T-helper 2 cell (primary cell): ENCODE data around the gene DEFB132.

Experiments used
- DNase-seq, 5 experiments: peaks; one replicate each; pipeline versions ENCODE4 v3.0.0 to v3.0.0-alpha.2; 2012 to 2022

DEFB132 gene

DNA sequence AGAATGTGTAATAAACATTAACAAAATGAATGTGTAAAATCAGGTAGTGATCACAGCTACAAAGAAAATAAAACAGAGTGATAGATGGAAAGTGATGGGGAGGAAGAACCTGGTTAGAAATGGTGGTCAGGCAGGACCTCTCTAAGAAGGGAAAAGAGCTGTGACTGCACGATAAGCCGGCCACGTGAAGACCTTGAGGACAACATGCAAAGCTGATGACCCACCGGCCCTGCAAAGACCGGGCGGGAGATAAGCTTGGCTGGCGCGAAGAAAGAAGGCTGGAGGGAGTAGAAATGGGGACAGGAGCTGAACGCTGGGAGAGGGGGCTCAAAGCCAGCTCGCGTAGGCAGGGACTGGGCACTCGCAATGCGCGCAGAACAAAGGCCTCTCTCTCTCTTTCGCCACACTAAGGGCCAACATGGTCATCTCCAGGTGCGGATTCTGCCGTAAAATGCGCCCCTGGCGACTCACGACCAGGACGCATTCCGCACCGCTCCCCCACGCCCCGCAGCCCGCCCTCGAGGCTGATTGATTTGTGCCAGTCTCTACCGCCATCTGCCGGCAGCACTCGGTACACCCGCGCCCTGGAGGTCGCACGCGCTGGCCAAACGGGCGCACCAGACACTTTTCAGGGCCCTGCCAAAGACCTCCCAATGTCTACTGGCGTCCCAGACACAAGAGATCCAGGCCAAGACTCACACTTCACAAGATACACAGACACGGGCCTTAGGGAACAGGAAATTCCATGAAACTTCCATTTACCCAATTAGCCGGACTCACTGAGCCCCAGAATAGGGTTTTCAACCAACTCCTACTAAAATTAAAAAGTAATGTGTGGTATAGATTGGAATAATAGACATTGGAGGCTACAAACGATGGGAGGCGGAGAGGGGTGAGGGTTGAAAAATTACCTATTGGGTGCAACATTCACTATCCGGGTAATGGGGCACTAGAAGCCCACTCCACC lies 9.4 kb downstream of the DEFB132 start:
- peak; percentile 71 to 86 (median 80) for DNase-seq

DNA sequence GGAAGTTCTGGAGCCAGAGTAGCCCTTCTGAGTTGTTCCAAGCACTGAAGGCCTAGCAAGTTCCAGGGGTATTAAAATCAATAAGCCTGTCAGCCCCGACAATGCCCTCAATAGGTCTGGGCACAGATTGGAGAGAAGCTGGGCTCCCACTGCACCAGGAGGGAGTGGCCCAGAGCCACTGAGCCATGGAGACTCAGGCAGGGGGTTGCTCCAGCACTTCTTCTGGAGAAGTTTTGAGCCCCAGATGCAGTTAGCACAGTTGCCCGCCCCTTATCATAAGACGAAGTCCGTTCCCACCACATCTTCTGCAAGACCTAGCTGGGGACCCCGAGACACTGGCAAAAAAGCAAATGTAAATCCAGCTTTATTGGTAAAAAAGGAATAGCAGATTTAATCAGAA lies 13.0 kb downstream of the DEFB132 start:
- DNase-seq = no peak

DNA sequence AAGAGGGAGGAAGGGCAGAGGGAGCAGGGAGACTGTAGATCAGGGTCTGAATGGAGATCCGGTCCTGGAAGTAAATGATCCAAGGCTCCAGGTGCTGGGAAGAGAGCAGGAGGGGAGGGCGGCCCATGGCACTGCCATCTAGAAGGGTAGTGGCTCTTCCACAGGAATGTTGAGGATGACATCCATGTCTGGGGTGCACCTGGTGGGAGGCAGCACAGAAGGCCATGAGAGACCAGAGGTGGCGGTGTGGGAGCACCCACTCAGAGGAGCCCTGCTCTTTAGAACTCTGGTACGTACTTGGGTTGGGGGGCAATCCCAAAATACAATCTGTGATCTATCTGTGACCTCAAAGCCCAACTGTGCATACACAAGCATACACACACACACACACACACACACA lies 13.5 kb downstream of the DEFB132 start:
- no peak for DNase-seq

DNA sequence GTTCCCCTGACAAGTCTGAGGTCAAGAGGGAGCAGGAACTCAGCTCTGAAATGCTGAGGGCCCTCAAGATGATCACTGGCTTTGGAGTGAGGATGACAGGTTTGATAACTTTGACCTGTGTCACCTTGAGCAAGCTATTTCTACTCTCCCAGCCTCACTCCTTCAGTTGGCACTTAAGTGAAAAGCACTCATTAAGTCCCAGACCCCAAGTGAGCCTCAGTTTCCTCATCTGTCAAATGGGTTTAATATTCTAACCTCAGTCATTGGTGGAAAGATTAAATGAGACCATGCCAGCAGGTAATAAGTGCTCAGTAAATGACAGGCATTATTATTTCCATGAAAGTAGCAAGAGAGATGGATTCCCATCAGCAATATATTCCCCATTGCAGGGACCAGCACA lies 14.0 kb downstream of the DEFB132 start:
- no peak for DNase-seq

DNA sequence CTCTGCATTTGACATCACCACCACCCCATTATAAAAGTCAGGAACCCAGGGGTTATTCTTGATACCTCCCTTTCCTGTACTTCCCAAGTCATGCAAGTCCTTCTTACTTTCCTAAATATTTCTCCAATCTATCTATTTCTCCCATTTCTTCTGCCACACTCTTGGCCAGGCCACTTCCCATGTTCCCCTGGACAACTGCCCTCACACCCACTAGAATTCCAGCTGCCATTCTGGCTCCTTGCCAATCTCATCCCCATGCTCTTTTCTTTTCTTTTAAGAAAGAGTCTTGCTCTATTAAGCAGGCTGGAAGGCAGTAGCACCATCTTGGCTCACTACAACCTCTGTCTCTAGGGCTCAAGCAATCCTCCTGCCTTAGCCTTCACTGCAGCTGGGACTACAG lies 15.2 kb downstream of the DEFB132 start:
- no peak for DNase-seq

DNA sequence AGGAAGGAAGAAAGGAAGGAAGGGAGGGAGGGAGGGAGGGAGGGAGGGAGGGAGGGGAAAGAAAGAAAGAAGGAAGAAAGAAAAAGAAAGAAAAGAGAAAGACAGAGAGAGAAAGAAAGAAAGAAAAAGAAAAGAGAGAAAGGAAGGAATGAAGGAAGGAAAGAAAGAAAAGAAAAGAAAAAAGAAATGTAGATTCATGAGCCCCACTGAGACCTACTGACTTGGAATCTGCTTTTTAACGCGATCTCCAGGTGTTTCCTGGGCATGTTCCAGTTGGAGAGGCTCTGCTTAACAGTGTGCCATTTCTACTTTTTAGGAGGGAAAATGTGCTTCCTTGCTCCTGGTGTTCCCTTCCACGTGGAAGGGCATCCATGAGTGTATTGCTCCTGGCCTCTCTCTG lies 16.4 kb downstream of the DEFB132 start:
- no peak for DNase-seq

DNA sequence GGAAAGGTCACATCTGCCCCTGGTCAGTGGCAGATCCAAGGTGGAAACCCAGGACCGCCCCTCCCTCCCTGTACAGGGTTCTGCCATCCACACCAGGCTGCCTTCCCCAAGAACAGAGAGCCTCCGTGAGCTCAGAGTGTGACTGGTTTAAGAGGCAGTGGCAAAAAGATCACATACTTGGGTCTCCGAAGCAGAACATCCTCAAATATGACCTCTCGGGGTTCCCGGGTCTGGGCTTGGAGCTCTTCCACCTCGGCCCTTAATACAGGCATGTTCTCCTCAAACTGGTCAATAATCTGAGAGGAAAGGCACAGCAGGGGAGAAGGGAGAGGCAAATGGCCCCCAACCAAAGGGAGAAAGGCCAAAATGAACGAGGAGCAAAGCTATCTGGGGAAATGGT lies 18.3 kb downstream of the DEFB132 start:
- no peak for DNase-seq

DNA sequence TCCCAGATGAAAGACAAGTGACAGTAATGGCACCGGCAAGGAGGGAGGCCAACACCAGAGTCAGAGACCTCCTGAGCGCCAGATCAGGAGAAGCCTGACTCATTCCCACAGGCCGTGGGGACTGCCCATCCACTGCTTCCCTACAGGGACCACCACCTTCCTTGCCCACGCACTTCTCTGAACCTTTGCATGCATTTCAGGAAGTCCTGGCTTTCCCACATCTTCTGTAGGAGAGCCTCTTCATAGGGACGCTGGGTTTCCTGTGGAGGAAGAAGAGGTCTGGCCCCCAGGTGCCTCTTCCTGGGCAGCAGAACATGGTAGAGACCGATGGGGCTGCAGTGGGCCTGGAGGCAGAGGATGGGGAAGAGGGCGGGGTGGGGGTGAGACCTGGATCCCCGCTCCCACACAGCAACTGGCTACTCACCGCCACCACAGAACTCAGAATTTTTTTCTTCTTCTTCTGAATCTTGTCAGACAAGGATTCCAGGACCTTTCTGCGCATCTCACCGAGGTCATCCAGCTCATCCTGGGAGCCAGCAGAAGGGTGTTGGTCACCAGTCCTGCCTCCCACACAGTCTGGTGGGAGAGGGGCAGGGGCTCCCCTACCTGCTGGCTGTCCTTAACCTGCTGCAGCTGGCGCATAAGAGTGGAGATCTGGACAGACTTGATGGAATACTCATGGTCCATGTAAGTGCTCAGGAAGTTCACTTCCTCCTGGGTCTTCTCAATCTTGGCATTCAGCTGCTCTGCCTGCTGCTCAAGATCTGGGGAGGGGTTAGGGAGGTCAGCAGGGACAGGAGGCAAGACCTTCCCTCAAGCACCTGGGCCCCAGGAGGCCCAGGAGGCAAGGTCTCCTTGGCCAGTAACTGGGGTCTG lies 19.3 kb downstream of the DEFB132 start:
- DNase-seq = no peak

DNA sequence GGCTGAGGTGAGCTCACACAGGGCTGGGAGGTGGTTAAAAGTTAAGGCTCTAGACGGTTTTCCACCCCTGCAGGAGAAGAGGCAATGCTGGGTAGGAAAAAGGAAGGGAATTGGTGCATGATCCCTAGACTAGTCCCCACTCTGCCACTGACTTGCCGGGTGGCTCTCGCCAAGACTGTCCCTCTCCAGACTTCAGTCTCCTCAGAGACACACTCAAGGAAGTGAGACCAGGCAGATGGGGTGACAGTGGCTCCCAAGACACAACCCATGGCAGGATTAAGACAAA lies 19.9 kb downstream of the DEFB132 start:
- DNase-seq = no peak

DNA sequence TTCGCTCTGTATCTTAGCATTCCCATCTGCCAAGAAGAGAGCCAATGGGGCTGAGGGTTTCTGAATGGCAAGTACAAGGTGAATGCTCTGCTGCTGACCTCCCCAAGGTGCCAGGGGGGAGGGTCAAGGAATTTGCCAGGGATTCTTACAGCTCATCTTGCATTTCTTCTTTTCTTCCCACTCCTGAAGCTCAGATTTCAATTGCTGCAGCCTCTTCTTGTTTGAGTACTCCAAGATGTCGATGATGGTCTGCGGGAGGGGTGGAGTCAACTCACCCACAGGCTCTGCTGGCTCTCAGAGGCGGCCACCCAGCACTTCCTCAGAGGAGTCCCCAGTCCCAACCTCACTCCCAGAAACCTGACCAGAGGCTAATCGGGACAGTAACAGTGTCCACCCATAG lies 20.7 kb downstream of the DEFB132 start:
- DNase-seq = no peak

DNA sequence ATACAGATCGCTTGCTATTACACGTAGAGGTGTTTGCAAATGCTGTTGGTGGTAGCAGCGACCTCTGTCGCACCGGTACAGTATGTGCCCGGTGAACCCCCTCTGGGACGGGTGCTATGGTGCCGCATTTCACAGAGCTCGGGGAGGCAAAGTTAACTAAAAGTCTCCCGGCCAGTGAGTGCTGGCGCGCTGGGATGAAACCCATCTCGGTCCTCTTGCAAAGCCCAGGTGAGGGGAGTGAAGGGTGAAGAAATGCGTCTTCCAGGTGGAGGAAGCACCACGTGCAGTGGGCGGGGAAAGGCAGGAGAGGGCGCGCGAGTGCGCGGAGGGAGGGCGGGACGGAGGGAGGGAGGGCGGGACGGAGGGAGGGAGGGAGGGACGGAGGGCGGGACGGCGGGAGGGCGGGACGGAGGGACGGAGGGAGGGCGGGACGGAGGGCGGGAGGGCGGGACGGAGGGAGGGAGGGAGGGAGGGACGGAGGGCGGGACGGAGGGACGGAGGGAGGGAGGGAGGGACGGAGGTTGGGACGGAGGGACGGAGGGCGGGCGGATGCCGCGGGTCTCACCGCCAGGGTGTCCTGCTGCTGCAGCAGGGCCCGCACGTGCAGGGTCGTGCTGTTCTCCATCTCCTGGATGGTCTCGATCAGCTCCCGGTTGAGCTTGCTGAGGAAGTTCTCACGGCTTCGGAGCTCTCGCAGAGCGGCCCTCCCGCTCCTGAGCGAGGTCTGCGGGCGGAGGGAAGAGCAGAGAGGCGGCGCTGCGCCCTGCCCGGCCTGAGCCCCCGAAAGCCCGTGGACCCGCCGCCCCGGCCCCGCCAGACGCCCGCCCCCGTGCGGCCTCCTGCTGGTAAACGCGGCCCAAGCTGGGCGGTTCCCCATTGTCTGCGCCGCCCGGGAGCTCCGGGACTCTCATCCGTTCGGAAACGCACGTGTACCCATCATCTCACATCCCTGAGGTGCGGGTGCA lies 21.4 kb downstream of the DEFB132 start:
- no peak for DNase-seq

DNA sequence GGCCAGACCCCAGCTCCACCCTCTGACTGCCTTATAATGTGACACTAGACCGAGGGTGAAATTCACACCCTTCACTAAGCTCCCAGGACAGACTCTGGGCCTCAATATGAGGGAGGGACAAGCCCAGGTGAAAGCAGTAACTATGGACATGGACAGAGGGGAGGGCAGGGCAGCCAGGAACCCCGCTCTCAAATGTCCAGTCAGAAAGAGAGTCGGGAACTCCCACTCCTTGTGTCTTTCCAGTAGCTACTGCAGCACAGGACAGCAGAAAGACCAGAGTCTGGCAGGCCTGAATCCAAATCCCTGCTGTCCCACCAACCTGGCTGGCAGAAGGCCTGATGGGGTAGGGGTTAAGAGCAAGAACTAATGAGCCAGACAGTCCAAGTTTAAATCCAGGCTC lies 26.6 kb downstream of the DEFB132 start:
- DNase-seq = no peak

DNA sequence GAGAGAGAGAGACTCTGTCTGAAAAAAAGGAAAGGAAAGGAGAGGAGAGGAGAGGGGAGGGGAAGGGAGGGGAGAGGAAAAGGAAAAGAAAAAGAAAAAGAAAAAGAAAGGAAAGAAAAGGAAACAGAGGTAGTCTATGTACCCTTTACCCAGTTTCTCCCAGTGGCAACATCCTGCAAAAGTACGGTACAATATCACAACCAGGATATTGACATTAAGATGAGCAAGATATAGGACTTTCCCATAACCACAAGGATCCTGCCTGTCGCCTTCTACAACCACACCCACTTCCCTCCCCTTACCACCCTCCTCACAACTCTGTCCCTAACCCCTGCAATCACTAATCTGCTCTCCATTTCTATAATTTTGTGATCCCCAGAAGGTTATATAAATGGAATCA lies 29.0 kb downstream of the DEFB132 start:
- DNase-seq = no peak

DNA sequence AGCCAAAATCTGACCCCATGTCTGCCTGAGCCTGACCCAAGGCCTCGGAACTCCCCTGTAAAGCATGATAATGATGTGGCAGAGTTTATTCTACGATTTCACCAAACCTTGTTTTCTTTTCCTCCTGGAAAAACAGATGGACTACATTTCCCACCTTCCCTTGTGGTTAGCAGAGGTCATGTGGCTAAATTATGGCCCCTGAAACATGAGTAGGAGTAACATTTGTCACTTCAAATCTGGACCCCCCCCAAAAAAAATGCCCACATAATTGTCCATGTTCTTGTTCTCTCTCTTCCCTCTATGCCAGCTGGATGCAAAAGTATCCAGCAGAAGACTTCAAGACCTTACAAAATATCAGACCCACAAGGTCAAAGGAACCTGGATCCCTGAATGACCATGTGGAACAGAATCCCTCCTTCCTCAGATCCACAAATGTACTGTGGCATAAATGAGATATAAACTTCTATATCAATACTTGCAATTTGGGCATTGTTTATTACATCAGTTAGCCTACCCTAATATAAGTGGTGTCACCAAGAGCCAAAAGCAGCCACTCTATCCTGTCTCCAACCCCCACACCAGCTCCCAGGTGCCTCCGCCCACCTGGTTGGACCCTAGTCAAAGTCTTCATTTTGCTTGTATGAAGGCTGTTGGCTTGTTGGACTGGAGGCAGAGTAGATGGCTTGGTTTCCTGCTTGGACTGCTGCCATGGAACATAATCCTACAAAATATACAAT lies 31.6 kb downstream of the DEFB132 start:
- no peak for DNase-seq

DNA sequence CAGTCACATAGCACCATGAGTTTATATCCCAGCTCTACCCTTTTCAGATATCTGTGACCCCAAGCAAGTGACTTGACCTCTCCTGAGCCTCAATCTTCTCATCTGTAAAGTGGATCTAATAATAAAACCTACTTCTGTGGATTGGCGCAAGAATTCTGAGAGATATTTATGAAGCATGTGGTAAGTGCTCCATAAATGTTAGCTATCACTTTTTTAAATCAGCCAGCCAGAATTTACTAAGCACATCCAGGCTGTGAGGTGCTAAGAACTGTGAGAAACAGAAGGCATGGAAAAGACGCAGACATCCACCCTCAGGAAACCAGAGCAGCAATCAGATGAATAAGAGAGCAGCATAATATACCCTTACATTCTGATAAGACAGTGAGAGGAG lies 32.2 kb downstream of the DEFB132 start:
- peak in 1 of 5 experiments; percentile 22 for DNase-seq

DNA sequence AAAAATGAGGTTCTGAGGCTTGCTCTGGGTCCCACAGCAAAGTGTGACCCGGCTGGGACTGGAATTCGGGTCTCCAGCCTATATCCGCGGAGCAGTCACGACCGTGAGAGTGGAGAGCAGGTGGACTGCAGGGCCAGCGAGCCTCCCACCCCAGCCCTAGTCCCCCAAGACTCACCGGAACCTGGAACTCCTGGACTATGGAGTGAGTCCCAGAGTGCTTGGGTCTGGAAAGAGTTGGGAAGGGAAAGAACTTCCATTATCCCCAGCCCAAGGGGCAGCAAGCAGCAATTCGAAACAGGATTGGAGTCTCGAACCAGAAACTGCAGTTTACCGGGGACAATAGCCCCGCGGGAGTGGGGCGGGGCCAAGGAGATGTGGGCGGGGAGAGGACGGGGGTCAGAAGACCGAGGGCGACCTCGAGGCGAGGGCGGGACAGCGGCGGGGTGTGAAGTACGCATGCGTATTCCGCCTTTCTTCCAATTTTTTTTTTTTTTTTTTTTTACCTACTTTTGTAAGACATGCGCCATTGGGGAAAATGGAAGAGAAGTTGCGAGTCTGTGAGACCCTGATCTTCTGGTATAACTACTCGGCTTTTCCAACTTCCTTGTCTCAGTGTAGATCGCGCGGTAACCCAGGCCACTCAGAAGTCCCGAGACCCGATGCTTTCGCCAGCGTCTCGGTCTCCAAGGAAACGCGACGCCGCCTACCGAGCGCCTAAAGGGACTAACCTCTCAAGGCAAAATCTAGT lies 32.7 kb downstream of the DEFB132 start, which contains the start of gene C20orf96:
Gene C20orf96 (minus strand): TSS at position 667 of the 748 bp plus-strand sequence. CDS start 140 bp downstream, at position 527.
- DNase-seq = peak; percentile 65 to 93 (median 74)

DNA sequence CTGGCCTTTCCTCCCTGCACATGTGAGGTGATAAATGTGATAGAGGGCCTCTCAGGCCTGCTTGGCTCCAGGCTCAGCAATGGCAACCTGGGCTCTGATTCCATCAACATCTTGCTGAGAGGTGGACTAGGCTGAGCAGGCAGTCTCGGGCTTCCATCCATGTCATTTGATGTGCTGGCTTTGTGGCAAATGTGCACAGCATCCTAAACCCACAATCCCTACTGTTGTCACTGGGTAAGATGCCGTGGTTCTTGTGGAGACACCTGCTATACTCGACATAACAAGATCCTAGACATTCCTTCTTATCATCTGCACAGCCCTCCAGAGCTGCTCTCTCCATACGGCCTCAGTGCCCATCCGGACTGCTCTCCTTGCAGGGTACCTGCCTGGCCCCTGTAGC lies 37.1 kb downstream of the DEFB132 start:
- no peak for DNase-seq

DNA sequence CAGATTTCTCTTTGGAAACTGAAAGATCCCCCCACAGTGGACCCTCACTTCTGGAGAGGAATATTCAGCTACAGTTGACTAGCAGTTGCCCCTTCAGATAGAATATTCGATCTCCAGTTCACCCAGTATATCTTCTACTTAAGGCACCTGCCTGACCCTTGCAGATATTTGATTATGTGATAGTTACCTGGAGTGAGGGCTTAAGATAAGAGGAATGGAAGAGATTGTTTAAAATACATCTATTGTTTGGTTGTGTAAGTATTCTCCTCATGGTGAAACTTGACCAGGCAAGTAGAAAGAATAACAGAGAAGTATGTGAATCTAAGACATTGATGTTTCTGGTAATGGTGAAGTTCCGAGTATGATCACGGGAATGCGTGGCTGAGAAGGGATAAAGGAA lies 38.3 kb downstream of the DEFB132 start:
- DNase-seq = no peak

DNA sequence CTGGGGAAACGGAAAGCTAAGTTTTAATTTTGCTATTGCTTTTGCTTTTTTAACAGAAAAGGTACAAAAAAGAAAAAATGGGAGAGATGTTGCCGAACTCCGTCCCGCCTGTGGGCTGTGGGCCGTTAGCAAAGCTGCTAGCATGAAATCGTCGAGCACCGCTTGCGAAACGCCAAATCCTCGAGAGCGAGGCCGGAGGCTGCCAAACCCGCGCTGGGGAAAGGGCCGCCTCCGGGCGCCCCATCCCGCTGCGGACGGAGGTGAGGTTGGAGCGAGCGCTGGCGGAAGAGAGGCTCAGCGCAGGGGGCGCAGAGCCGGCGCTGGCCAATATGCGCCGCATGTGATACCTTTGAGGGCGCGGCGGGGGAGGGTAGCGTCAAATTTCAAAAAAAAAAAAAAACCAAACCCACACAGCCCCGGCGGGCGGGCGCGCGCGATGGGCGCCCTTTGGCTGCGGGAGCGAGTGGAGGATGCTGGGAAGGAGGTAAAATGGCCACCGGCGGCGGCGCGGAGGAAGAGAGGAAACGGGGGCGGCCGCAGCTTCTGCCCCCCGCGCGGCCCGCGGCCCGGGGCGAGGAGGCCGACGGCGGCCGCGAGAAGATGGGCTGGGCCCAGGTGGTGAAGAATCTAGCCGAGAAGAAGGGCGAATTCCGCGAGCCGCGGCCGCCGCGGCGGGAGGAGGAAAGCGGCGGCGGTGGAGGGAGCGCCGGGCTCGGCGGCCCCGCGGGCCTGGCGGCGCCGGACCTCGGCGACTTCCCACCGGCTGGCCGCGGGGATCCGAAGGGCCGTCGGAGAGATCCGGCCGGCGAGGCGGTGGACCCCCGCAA lies 39.8 kb downstream of the DEFB132 start, which contains the start of gene ZCCHC3:
Gene ZCCHC3 (plus strand): TSS at position 473 of the 827 bp plus-strand sequence. CDS start 17 bp downstream, at position 490.
- DNase-seq = peak; percentile 61 to 94 (median 76)
